ENCODE measurements around the gene CLC. TPM values are rescaled to one million over a fixed set of nuclear protein-coding genes. Genes with fewer than 3 reads are reported as not detected.
"Not testable (repeated sequence)": the region's sequence is repeated elsewhere in the genome, so short reads cannot be mapped to it uniquely, and the experiment has no call there.

CLC gene
- total RNA-seq, 8 experiments from 2014 or later: not detected

DNA sequence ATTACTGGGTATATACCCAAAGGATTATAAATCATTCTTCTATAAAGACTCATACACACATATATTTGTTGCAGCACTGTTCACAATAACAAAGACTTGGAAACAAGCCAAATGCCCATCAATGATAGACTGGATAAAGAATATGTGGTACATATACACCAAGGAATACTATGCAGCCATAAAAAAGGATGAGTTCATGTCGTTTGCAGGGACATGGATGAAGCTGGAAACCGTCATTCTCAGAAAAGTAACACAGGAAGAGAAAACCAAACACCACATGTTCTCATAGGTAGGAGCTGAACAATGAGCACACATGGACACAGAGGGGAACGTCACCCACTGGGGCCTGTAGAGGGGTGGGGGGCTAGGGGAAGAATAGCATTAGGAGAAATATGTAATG lies 17.7 kb downstream of the CLC start:
- ATAC-seq (replicated peaks in 6 of 8); H3K4me1 ChIP-seq (replicated peaks in 1 of 2); in situ Hi-C loops (cut with MboI; ENCODE audit: low pct_unique_long_range_greater_than_20kb in 2 of 9, low sequenced_read_pairs in 9 of 9, unreplicated experiment in 9 of 9); H3K4me3 ChIP-seq; H3K27ac ChIP-seq: not testable (repeated sequence)
- WGBS, 10 experiments: 10 to 60% (median 32%) methylated on average over 1 to 2 of the region's 3 CpGs; no CpG with 5 or more reads in 6 of the 10 experiments

DNA sequence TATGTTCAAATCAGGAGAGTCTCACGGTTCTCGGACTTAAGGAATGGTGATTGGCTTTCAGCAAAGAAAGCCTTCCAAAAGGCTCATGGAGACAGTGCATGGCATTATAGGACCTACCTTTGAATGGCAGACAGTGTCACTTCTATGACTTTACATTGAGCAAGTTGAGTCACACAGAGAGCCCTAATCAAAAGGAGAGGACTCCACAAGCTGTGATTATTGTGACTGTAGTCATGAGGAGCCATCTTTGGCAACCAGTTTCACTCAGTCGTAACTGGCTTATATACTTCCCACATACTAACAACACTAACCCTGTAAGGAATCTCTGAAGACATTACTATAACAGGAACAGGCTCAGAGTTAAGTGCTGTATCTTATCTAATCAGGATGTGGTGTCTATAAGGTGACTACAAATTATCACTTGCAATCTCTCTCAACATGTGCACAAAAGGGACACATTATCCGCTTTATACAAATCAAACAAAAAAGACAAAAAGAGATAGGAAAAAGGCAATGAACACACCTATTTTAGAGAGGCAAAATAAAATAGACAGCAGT lies 27.4 kb downstream of the CLC start:
- WGBS, 10 experiments: 36 to 84% (median 50%) methylated on average over 2 to 4 of the region's 4 CpGs; no CpG with 5 or more reads in 3 of the 10 experiments
- no peak for ATAC-seq (replicated peaks in 6 of 8)

DNA sequence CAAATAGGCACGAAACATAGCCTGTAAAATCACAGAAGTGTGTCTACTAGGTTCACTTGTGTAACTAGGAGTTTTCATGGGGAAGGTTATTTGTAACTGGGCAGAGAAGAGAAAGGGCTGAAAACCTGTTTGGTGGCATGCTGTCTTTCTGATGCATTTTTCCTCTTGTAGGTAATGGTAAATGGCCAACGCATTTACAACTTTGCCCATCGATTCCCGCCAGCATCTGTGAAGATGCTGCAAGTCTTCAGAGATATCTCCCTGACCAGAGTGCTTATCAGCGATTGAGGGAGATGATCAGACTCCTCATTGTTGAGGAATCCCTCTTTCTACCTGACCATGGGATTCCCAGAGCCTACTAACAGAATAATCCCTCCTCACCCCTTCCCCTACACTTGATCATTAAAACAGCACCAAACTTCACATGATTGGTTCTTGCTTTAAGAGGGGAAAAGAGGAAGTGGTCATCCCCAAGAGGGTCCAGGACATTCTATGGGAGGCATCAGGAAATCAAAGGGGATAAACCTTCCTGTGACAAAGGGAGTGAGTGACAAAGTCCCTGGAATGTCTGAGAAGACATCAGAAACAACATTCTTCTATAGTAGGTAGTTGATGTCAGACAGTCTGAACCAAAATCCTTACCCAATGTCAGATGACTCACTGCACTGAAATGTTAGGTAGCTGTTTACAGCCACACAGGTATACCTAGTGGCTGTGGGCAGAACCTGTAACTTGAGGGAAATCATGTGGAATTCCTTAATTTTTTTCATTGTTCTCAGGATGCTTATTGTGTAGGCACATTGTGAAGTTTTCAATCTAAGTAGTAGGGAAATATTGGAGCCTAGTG lies 28.6 kb downstream of the CLC start:
- ATAC-seq (replicated peaks in 6 of 8): no peak
- Histone ChIP-seq H3K4me1 (replicated peaks in 1 of 2) (no peaks in the 10 kb centered on the region), H3K4me3 (no peak overlapping the region), H3K27ac (no peak overlapping the region)
- in situ Hi-C loops (cut with MboI; ENCODE audit: low pct_unique_long_range_greater_than_20kb in 2 of 9, low sequenced_read_pairs in 9 of 9, unreplicated experiment in 9 of 9): no loop called here
- 0 to 90% (median 45%) methylated on average over 1 to 5 of the region's 5 CpGs; no CpG with 5 or more reads in 2 of the 10 experiments for WGBS, 10 experiments

More for the DNA sequence above, 27.4 kb downstream of the CLC start:
- Histone ChIP-seq H3K4me3 (no peak overlapping the region), H3K27ac (no peak overlapping the region), H3K4me1 (replicated peaks in 1 of 2) (no peaks in the 10 kb centered on the region)
- in situ Hi-C loops (cut with MboI; ENCODE audit: low pct_unique_long_range_greater_than_20kb in 2 of 9, low sequenced_read_pairs in 9 of 9, unreplicated experiment in 9 of 9): no loop called here

DNA sequence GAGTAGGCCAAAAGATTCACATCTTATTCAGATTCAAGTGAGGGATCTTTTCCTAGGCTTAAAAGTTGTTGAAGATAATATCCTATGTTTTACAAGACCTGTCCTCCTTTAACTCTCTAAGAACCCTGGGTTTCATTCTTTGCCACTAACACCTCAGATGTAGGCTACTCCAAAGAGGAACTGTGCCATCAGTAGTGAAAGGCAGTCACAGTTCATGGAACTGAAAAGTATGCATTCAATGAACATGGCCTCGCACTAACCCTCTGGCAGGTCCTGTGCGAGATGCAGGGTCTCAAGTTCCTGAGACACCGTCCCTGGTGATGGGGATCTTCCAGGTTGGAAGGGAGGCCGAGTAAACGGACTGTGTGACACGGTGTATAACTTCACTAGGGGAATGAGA lies 29.2 kb downstream of the CLC start:
- H3K4me3 ChIP-seq: no peak overlapping the region
- H3K4me1 ChIP-seq (replicated peaks in 1 of 2): no peaks in the 10 kb centered on the region
- 0 to 60% (median 25%) methylated on average over 1 to 6 of the region's 6 CpGs; no CpG with 5 or more reads in 2 of the 10 experiments for WGBS, 10 experiments
- in situ Hi-C loops (cut with MboI; ENCODE audit: low pct_unique_long_range_greater_than_20kb in 2 of 9, low sequenced_read_pairs in 9 of 9, unreplicated experiment in 9 of 9): no loop called here
- no peak overlapping the region for H3K27ac ChIP-seq
- no peak for ATAC-seq (replicated peaks in 6 of 8)

DNA sequence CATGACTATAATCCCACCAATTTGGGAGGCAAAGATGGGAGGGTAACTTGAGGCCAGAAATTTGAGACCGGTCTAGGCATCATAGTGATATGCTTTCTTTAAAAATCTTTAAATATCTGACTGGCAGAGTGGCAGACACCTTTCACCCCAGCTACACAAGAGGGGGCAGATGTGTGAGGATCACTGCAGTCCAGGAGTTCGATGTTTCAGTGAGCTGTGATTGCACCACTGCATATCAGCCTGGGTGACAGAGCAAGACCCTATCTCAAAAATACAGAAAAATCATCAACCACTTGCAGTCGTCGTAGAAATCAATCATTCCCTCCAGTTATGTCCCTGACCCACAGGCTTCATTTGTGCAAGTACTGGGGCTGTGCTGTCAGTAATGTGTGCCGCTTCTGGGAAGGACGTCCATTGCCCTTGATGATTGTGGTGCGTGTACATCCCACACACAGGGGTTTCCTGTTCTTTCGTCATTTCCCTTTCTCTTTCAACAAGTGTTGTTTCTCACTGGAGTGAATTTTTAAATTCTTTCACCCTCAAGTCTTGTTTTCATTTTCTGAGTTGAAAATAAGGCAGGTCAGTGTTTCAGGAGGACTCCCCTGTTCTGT lies 32.1 kb downstream of the CLC start:
- Histone ChIP-seq H3K4me1 (replicated peaks in 1 of 2) (no peaks in the 10 kb centered on the region), H3K4me3 (no peak overlapping the region), H3K27ac (no peak overlapping the region)
- WGBS, 10 experiments: 25 to 78% (median 58%) methylated on average over 2 to 7 of the region's 8 CpGs; no CpG with 5 or more reads in 1 of the 10 experiments
- ATAC-seq (replicated peaks in 6 of 8): no peak
- in situ Hi-C loops (cut with MboI; ENCODE audit: low pct_unique_long_range_greater_than_20kb in 2 of 9, low sequenced_read_pairs in 9 of 9, unreplicated experiment in 9 of 9): no loop called here

DNA sequence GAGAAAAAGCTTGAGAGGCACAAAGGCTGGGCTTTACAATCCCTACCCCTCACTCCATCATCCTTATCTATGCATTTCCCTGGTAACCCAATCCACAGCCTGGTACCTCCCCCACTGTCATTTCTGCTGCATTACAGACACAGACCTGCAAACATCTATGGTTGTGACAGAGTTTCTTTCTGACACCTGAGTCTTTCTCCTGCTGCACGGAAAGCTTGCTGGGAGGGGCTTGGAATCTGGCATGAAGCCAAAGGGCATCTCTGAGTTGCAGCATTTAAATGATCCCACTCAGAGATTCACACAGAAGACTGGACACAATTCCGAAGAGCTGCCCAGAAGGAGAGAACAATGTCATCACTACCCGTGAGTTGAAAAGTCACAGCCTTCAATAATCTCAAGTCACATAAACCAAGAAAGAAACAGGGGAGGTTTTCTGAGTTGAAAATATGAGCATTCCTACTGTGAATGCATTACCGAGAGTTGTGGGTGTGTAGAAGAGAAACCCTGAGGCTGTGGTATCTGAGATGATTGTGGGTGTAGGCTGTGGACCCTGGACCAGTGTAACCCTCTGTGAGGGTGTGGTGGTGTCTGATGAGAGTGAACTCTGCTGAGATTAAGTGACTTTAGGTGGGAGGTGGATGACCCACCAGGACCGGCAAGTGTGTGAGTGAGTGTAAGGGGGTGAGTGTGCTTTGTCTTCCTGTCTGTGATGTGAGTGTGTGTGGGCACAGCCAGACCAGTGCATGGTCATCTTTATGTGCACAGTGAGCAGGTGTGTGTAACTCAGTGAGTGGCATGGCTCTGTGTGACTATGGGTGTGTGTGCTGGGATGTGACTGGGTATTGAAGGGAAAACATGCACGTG lies 33.4 kb downstream of the CLC start, which contains the start of gene LGALS14:
TSS of gene LGALS14 (plus strand) at position 301 of the 864 bp plus-strand sequence. CDS start at position 349, 48 bp downstream.
- Histone ChIP-seq H3K27ac (no peak within 1 kb of the TSS), H3K4me1 (replicated peaks in 1 of 2) (no peaks in the 10 kb centered on the region), H3K4me3 (no peak within 1 kb of the TSS)
- WGBS, 10 experiments: 0 to 100% (median 34%) methylated on average over 1 to 4 of the region's 6 CpGs
- in situ Hi-C loops (cut with MboI; ENCODE audit: low pct_unique_long_range_greater_than_20kb in 2 of 9, low sequenced_read_pairs in 9 of 9, unreplicated experiment in 9 of 9): no loop called here
- no peak for ATAC-seq (replicated peaks in 6 of 8)

DNA sequence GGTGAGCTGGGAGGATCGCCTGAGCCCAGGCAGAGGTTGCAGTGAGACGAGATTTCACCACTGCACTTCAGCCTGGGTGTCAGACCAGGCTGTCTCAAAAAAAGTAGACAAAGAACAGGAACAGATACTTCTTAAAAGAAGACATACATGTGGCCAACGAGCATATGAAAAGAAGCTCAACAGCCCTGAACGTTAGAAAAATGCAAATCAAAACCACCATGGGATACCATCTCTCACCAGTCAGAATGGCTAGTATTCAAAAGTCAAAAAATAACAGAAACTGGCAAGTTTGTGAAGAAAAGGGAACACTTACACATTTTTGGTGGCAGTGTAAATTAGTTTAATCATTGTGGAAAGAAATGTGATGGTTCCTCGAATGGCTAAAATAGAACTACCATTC lies 36.5 kb downstream of the CLC start:
- Histone ChIP-seq H3K4me3 (no peak overlapping the region), H3K4me1 (replicated peaks in 1 of 2) (no peaks in the 10 kb centered on the region), H3K27ac (no peak overlapping the region)
- no peak for ATAC-seq (replicated peaks in 6 of 8)
- in situ Hi-C loops (cut with MboI; ENCODE audit: low pct_unique_long_range_greater_than_20kb in 2 of 9, low sequenced_read_pairs in 9 of 9, unreplicated experiment in 9 of 9): no loop called here
- WGBS, 10 experiments: 0 to 59% (median 23%) methylated on average over 2 to 5 of the region's 5 CpGs; no CpG with 5 or more reads in 1 of the 10 experiments

DNA sequence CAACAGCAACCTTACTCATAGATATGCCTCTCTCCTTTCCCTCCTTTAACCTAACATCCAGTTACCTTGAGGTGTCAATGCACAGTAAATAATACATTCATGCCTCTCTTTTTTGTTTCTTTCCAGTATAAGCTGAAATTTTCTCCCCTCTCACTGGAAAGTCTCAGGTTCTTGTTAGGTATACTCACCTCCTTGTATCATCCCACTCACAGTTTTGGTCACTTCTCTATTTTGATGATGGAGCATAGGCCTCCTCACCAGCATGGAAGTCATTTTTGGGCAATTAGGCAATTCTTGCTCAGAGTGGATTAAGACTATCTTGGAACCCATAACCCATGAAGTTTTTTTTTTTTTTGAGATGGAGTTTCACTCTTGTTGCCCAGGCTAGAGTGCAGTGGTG lies 39.3 kb downstream of the CLC start:
- Histone ChIP-seq H3K4me1 (replicated peaks in 1 of 2) (no peaks in the 10 kb centered on the region), H3K4me3 (no peak overlapping the region), H3K27ac (no peak overlapping the region)
- in situ Hi-C loops (cut with MboI; ENCODE audit: low pct_unique_long_range_greater_than_20kb in 2 of 9, low sequenced_read_pairs in 9 of 9, unreplicated experiment in 9 of 9): no loop called here
- ATAC-seq (replicated peaks in 6 of 8): no peak

DNA sequence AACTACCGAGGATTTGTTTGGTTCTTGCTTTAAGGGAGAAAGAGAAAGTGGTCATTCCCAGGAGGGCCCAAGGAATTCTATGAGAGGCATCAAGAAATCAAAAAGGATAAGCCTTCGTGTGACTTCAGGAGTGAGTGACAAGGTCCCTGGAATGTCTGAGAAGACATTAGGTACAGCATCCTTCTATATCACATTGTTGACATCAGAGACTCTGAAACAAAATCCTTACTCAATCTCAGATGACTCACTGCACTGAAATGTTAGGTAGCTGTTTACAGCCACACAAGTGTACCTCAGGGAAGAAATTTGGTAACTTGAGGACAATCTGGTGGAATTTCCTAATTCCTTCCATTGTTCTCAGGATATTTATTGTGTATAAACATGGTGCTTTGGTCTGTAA lies 41.4 kb downstream of the CLC start:
- 14 to 55% (median 22%) methylated on average over 1 to 2 of the region's 2 CpGs; no CpG with 5 or more reads in 4 of the 10 experiments for WGBS, 10 experiments
- Histone ChIP-seq H3K4me1 (replicated peaks in 1 of 2) (no peaks in the 10 kb centered on the region), H3K27ac (no peak overlapping the region), H3K4me3 (no peak overlapping the region)
- no peak for ATAC-seq (replicated peaks in 6 of 8)
- in situ Hi-C loops (cut with MboI; ENCODE audit: low pct_unique_long_range_greater_than_20kb in 2 of 9, low sequenced_read_pairs in 9 of 9, unreplicated experiment in 9 of 9): no loop called here

DNA sequence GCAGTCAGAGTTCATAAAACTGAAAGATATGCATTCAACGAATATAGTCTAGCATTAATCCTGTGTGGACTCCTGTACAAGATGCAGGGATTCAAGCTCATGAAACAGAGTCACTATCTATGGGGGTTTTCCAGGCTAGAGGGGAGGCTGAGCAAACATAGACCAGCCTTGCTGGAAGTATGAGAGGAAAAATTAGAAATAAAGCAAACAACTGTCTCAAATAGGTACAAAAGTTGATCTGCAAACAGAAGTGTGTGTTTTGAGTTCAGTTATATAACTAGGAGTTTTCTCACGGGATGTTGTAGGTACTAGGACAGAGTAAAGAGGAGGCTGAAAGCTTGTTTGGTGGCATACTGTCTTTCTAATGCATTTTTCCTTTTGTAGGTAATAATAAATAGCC lies 42.1 kb downstream of the CLC start:
- ATAC-seq (replicated peaks in 6 of 8): no peak
- in situ Hi-C loops (cut with MboI; ENCODE audit: low pct_unique_long_range_greater_than_20kb in 2 of 9, low sequenced_read_pairs in 9 of 9, unreplicated experiment in 9 of 9): no loop called here
- Histone ChIP-seq H3K27ac (no peak overlapping the region), H3K4me3 (no peak overlapping the region), H3K4me1 (replicated peaks in 1 of 2) (no peaks in the 10 kb centered on the region)
- WGBS, 10 experiments: 0 to 60% (median 19%) methylated on average over 1 to 2 of the region's 2 CpGs; no CpG with 5 or more reads in 2 of the 10 experiments

DNA sequence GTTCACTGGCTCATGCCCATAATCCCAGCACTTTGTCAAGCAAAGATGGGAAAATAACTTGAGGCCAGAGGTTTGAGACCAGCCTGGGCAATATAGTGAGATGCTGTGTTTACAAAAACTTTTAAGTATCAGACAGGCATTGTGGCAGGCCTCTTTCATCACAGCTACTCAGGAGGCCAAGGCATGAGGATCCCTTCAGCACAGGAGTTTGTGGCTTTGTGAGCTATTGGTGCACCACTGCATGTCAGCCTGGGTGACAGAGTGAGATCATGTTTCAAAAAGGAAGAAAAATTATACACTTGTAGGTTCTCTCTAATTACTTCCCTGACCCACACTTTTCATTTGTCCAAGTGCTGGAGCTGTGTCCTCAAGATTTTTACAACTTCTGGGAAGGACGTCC lies 45.0 kb downstream of the CLC start:
- in situ Hi-C loops (cut with MboI; ENCODE audit: low pct_unique_long_range_greater_than_20kb in 2 of 9, low sequenced_read_pairs in 9 of 9, unreplicated experiment in 9 of 9): no loop called here
- no peak overlapping the region for H3K4me3 ChIP-seq
- H3K27ac ChIP-seq: no peak overlapping the region
- 14 to 71% (median 38%) methylated on average over 1 of the region's 1 CpG; no CpG with 5 or more reads in 4 of the 10 experiments for WGBS, 10 experiments
- no peaks in the 10 kb centered on the region for H3K4me1 ChIP-seq (replicated peaks in 1 of 2)
- ATAC-seq (replicated peaks in 6 of 8): no peak

DNA sequence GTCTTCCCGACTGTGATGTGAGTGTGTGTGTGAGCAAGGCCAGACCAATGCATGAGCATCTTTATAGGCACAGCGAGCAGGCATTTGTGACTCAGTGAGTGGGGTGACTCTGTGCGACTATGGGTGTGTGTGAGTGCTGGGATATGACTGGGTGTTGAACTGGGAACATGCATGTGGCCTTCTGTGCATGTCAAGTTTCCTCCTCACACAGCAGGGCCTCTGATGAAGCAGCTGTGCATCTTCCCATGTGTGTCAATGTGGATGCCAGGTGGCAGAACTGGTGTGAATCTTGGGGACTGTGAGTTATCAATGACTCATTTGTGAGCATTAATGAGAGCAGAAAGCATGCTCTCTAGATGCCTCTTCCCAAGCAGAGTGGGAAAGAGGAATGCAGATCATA lies 45.7 kb downstream of the CLC start:
- WGBS, 10 experiments: 0 to 53% (median 25%) methylated on average over 1 to 2 of the region's 3 CpGs; no CpG with 5 or more reads in 6 of the 10 experiments
- ATAC-seq (replicated peaks in 6 of 8): no peak

More for the DNA sequence above, 45.7 kb downstream of the CLC start:
- Histone ChIP-seq H3K4me3 (no peak overlapping the region), H3K27ac (no peak overlapping the region), H3K4me1 (replicated peaks in 1 of 2) (no peaks in the 10 kb centered on the region)
- in situ Hi-C loops (cut with MboI; ENCODE audit: low pct_unique_long_range_greater_than_20kb in 2 of 9, low sequenced_read_pairs in 9 of 9, unreplicated experiment in 9 of 9): no loop called here
